ENCODE results near the gene FXYD1.
A peak's percentile ranks its signal among the peaks of the same experiment; 100 is the strongest.

FXYD1 gene

DNA sequence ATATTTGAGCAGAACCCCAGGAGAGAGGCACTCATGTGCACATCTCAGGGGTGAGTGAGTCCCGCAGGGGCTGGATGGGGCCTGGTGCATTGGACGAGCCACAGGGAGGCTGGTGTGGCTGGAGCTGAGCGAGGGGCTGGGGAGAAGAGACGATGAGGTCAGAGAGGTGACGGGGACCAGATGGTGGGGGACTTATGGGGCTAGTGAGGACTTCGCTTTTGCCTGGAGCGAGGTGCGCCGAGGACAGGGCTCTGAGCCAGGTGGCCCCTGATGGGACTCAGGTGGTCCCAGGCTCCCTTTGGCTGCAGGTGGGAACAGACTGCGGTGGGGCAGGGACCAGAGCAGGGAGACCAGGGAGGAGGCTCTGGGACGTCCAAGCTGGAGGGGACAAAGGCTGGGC is 29.9 kb upstream of the FXYD1 start:
- DNase-seq: no peak

DNA sequence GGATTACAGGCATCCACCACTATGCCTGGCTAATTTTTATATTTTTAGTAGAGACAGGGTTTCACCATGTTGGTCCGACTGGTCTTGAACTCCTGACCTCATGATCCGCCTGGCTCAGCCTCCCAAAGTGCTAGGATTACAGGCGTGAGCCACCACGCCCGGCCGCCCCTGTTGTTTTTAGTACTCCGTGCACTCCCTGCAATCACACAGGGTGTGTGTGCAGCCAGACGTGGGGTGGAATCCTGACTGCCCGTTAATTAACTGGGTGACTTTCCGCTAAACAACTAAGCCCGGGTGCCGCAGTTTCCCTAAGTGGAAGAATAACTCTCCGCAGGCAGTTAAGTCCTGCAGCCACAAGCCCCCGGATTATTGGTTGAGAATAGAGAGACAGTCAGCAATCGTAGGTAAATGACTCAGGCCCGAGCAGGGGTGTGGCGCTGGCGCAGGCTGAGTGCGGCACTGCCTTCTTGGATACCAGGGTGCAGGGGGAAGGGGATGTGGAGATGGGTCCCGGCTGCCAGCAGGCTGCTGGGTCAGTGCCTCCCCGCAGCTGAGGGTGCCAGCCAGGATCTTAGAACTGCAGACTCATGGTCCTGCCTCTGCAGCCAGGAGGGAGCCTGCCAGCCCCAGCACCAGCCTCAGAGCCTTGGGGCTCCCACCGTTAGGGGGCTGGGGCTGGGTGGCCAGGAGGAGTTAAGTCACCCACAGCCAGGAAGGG is 29.1 kb upstream of the FXYD1 start:
- DNase-seq: no peak

DNA sequence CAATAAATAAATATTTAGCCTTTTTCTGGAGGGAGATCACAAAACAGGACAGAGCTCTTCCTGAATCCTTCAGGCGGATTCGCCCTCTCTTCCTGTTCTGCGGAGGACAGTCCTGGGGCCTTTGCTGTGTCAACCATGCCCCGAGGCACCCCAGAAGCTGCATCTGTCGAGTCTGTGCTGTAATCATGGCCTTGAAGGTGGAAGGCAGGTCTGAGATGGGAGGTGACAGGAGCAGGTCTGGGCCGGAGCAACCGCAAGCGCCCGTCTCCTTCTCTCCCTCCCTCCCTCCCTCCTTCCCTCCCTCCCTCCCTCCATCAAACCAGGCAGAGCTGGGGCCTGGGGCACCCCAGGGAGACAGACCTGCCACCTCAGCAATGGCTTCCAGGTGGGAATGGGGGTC is 27.6 kb upstream of the FXYD1 start:
- DNase-seq: no peak

DNA sequence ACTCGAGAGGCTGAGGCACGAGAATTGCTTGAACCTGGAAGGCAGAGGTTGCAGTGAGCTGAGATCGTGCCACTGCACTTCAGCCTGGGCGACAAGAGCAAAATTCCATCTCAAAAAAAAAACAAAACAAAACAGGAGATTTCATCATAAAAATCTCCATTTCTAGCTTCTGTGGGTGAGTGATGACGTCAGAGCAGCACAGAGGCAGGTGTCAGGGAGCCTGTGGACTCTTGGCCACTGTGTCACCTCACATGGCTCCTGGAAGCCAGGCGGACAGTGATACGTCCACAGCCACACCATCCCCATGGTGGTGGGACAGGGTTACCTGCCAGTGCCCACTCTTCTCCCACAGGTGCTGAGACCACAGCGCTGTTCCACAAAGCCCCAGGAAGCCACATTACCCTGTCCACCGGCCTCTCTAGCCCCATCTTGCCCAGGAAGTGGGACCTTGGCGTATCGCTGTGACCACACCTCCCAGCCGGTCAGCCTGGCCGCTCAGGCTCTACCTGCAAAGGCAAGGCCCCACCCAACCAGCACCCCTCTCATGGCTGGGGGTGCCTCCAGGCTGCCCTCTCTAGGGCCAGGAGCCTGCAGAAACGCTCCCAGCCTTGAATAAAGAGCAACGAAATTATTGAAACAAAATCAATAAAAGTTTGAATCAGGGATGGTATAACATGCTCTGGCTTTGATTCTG is 25.5 kb upstream of the FXYD1 start:
- no peak for DNase-seq

DNA sequence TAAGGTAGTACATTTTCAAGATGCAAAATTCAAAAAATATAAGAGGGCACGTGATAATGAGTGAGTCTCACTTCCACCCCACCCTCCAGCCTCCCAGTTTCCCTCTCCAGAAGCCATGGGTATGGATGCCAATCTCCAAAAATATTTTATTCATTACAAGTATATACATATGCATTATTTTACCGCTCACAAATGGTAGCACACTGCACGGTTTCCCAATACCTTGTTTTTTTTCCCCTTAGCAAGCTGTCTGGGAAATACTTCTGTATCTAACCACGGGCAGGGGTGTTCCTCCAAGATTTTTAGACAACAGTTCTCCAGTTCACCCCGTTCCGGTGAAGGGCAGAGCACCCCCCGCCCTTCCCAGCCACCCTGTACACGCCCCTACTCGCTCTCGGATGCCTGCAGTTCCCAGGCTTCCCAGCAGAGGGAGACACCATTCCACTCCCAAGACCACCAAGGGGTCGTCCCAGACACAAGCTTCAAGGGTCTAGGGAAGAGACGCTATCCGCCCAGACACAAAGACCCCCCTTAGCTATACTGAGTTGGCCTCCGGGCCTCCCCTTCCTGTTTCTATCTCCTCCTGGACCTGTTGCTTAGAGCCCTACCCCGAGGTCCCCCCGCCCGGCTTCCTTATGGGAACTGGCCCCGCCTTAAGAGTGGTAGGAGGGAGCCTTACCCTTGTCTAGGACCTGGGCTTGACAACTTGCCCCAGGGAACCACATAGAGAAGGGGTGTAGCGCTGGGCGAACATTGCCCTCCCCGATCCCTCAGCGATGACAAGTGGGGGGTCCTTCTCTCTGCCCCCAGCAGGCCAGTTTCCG is 24.1 kb upstream of the FXYD1 start:
- DNase-seq: peak; percentile 69

DNA sequence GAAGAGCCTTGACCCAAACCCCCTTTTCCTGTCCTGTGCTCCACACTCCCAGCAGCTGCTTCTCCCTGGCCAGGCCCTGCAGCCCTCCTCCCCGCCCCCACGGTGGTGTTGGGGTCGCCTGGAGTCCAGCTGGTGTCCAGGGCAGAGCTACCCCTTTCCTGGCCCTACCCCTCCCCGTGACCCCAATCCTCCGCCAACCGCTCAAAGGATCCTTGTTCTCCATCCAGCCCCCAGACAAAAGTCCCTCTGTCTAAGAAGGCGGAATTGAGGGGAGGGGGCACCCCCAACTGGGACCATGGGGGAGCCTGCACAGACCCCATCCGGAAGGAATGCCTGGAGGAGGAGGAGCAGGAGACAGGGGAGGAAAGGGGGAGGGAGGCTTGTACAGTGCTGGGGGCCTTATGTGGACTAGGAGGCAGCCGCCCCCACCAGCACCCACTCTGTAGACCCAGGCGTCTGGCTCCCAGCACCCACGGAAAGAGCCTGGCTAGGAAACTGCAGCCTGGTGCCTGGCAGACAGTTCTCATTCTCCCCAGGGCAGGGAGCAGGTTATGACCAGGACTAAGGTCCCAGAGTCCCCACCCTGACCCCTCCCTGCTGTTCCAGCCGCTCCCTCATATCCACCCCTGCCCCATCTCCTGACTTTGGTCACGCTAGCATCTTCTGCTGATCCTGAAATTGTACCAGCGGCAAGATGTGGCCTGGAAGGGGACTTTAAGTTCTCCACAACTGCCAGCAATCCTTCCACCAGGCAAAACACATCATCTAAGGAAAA is 23.3 kb upstream of the FXYD1 start, which contains the start of gene FXYD3:
Gene FXYD3 (plus strand): TSS at position 647 of the 775 bp plus-strand sequence. CDS start 3,554 bp downstream, outside the sequence.
- no peak for DNase-seq

DNA sequence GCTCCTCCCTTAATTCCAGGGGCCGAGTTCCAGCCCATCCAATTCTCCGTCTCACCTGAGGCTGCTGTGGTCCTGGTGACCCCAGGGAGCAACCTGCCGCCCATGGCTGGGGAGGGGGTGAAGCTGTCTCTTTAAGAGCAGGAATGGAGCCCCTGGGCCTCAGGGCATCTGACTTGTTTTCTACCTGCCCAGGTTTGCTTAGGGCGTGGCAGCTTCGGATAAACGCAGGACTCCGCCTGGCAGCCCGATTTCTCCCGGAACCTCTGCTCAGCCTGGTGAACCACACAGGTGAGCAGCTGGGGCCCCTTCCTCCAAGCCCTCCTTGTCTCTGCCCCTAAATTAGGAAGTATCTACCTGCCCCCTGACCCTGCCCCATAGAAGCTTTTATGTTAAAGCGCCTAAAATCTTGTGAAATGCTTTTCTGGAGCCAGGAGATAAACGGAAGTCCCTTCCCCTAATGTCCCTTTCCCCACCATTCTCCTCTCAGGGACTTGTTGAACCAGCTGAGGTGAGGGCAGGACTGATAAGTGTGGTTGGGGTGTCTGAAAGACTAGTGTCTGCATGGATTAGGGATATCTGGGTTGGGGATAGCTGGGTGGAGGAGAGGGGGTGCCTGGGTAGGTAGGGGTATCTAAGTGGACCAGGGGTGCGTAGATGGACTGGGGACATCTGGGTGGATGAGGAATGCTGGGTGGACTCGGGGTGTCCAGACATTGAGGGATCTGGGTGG is 22.4 kb upstream of the FXYD1 start:
- no peak for DNase-seq

DNA sequence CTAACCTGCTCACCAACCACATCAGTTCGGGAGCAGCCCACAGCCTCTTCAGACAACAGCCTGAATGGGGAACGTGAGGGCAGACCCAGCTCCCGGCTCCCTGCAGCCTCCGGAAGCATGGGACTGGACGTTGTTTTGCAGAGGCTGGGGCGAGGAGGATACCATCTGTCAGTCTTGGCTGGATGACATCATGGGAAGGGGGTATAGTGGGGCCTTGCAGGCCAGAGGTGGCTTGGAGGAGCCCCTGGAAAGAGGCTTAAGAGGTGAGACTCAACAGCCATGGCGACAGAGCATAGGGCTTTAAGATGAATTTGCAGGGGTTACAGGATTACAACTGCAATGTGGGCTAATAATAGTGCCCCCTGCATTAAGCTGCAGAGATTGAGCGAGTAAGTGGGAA is 21.5 kb upstream of the FXYD1 start:
- no peak for DNase-seq

DNA sequence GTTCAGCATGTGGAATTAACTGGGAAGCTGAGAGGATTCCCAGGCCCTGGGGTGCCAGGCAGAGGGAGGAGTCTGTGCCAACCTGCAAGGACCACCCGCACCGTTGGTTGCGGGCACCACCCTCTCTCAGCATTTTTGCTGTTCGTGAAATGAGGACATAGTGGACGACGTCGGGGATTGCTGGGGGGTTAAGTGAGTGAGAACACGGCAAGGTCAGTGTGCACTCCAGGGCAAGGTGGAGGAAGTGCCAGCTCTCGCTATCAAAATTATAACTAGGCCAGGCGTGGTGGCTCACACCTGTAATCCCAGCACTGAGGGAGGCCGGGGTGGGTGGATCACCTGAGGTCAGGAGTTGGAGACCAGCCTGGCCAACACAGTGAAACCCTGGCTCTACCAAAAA is 20.8 kb upstream of the FXYD1 start:
- DNase-seq: no peak

DNA sequence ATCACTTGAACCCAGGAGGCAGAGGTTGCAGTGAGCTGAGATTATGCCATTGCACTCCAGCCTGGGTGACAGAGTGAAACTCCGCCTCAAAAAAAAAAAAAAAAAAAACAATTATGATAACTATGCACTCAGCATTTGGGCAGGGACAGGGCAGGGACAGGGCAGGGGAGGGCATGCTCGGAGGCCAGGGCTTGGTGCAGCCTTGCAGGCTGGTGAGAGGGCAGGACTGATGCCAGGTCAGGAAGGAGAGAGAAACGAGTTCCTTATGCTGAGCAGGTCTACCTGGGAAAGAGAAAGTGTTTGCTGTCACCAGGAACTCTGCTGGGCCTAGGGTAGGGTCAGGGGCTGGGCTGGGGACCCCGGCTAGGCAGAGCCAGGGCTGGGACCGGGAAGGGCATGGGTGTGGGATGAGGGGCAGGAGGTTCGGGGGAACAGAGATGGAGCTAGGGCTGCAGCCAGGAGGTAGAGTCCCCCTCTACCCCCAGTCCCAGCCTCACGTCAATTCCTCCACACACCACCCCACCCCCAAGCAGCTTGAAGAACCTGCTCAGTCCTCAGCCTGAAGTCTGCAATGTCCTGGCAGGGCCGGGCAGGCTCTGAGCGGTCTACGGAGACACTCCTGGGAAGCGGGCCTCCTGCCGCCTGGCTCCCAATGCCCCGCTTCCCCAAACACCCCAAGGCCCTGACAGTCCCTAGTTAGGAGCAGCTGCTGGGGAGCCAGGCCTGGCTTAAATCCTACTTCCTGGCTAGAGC is 20.2 kb upstream of the FXYD1 start:
- DNase-seq: no peak

DNA sequence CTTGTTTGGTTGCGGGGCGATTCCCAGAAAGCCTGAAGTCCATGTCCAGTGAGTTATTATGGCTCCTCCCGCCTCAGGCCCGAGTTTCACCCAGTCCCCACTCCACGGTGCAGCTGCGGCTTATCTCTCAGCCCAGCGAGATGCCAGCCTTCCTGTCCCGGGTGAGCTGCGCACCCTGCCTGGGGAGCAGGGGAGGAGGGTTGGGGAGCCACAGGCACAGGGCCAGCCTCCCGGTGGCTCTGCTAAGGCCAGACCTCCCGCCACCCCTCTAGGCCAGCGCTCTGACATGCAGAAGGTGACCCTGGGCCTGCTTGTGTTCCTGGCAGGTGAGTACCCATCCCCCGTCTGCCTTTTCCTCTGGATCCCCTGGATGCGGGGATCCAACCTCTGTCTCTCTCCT is 19.5 kb upstream of the FXYD1 start:
- no peak for DNase-seq

DNA sequence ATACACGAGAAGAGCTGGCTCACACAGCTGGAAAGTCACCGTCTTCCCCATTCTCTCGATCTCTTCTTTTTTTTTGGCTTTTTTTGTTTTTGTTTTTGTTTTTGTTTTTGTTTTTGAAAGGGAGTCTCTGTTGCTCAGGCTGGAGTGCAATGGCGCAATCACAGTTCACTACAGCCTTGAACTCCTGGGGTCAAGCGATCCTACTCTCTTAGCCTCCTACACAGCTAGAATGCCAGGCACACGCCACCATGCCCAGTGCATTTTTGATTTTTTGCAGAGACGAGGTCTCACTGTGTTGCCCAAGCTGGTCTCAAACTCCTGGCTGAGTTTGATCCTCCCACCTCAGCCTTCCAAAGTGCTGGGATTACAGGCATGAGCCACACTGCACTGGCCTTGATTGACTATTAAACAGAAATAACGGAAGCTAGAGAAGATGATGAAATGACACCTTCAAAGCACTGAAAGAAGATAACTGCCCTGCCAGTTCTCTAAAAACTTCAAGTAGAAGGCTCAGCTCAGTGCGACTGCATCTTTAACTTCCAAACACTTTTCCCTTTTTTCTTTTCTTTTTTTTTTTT is 19.0 kb upstream of the FXYD1 start:
- DNase-seq: no peak

DNA sequence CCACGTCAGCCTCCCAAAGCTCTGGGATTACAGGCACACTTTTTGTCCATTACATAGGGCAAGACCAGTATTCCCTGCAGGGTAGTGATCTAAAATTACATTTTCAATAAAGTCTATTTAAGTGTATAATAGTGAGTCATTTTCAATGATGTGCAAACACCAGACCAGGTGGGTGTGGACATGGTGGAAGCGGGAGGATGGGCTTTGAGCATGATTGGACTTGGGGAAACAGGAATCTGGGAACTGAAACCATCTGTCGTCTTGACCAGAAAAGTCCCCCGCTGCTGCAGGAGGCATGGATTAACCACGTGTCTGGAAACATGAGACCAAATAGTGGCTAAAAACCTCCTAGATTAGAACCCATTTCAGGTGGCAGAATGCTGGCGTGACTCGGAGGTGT is 18.1 kb upstream of the FXYD1 start:
- DNase-seq: no peak

DNA sequence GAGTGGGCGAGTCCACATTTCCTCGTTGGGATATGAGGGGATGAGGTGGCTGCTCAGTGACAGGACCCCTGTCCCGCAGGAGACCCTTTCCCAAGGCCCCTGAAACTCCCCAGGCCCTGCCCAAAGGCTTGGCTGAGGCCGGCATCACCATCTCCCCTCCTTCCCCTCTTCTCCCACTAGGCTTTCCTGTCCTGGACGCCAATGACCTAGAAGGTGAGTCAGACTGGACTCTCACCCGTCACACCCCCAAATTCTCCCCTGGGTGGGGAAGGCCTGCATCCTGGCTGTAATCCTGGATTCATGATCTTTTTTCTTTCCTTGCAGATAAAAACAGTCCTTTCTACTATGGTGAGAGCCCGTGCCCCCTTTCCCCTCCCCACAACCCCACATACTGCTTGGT is 17.7 kb upstream of the FXYD1 start:
- DNase-seq: no peak

DNA sequence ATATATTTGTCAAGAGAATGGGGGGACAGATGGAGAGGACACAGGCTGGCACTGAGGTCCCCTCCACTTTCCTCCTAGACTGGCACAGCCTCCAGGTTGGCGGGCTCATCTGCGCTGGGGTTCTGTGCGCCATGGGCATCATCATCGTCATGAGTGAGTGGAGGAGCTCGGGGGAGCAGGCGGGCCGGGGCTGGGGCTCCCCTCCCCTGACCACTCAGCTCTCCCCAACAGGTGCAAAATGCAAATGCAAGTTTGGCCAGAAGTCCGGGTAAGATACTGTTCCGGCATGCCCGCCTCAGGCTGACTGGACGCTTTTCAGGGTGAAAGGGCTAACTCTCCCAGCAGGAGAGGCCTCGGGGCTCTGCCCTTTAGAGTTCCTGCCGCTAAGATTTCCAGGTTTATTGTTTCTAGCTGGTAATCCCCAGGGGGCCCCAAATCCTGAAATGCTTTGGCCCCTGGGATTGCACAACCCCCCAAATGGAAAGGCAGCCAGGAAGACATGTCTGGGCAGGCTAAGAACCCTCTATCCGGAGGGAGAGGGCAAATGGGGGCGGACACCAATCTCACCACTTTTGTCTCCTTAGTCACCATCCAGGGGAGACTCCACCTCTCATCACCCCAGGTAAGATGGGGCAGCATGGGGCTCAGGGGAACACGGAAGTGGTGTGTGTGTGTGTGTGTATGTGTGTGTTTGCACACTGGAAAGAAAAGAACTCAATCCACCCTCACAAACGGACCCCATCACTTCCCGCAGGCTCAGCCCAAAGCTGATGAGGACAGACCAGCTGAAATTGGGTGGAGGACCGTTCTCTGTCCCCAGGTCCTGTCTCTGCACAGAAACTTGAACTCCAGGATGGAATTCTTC is 15.7 kb upstream of the FXYD1 start:
- no peak for DNase-seq

DNA sequence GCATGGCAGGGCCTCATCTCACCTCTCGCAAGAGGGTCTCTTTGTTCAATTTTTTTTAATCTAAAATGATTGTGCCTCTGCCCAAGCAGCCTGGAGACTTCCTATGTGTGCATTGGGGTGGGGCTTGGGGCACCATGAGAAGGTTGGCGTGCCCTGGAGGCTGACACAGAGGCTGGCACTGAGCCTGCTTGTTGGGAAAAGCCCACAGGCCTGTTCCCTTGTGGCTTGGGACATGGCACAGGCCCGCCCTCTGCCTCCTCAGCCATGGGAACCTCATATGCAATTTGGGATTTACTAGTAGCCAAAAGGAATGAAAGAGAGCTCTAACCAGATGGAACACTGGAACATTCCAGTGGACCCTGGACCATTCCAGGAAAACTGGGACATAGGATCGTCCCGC is 15.1 kb upstream of the FXYD1 start:
- DNase-seq: no peak

DNA sequence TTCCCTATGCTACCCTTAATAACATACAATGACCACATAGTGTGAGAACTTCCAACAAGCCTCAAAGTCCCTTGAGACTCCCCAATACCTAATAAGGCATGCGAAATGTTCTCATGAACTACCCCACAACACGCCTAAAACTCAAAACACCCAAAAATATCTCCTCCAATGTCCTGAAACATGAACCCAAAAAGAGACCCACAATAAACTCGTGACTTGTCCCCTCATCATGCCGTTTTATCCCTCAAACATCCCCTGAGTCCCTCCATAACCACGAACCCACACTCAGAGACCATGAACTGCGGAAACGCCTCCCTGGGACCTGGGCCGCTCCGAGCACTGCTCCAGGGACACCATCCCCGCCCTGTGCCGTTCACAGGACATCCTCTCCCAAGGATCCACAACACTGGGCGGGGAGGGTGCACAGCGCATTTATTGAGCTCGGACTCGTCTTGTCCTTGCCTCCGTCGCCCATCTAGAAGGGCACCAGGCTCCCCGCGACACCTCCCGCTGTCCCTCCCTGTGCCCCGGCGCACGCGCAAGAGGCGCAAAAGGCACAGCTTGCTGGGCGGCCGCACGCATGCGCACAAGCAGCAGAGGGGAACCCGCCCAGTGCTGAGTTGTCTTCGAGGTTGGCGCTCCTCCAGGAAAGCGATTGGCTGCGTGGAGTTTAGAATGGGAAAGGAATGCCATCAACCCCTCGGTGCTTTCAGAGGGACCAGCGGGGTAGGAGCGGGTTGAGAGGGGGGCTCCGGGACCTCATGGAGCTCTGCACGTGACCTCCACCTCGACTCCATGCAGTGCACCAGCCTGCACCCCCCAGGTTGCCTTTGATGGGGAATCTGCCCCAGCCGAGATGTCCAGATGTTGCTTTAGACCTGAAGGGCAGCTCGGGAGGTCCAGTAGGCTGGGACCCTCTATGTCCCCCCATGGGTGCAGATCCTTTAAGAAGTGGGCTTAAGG is 14.2 kb upstream of the FXYD1 start:
- peak; percentile 86 for DNase-seq

DNA sequence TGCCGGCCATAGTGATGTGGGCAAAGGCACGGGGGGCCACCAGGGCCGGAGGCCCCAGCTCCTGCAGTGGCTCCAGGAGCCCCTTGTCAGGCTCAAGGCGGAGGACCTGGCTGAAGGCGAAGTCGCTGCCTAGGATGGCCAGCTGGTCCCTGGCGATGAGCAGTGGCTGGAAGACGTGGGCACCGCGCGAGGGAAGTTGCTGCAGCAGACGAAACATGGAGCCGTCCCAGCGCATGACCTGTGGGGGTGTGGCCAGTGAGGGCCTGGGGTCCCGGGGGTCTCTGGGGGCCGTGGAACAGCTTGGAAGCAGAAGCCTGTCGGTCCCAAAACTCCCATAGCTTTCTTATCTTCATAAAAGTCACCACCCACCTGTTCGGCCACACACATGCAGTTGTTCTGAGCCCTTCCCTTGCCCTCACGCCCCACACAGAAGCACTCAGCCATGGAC is 13.3 kb upstream of the FXYD1 start:
- no peak for DNase-seq

All from stimulated activated CD4-positive, alpha-beta T cell treated with anti-CD3 and anti-CD28 coated beads, Interleukin-12 subunit alpha, Interleukin-12 subunit beta, amount 100 ng/mL, for 4 hours (primary cell).